ENCODE results near the gene SSBP2. TPM values are rescaled to one million over a fixed set of nuclear protein-coding genes. Genes with fewer than 3 reads are reported as not detected.
"Not testable (repeated sequence)": the region's sequence is repeated elsewhere in the genome, so short reads cannot be mapped to it uniquely, and the experiment has no call there.

The SSBP2 gene
- total RNA-seq, 1 donor from 2014 or later = 9.4 TPM

- DNase-seq (ENCODE audit: extremely low read depth, low read depth, low spot score) = no peak
Measured at GRCh38 chr5:81542242-81542641, 208.7 kb downstream of the SSBP2 start.

- DNase-seq (ENCODE audit: extremely low read depth, low read depth, low spot score) = no peak
Measured at GRCh38 chr5:81537905-81538547, 212.9 kb downstream of the SSBP2 start.

GRCh38 chr5:81534441-81534840 lies 216.5 kb downstream of the SSBP2 start:
- DNase-seq (ENCODE audit: extremely low read depth, low read depth, low spot score) = no peak

- DNase-seq (ENCODE audit: extremely low read depth, low read depth, low spot score) = no peak
Measured at GRCh38 chr5:81533629-81534405, 217.1 kb downstream of the SSBP2 start.

- DNase-seq (ENCODE audit: extremely low read depth, low read depth, low spot score) = no peak
Measured at GRCh38 chr5:81530919-81531318, 220.0 kb downstream of the SSBP2 start.

DNA sequence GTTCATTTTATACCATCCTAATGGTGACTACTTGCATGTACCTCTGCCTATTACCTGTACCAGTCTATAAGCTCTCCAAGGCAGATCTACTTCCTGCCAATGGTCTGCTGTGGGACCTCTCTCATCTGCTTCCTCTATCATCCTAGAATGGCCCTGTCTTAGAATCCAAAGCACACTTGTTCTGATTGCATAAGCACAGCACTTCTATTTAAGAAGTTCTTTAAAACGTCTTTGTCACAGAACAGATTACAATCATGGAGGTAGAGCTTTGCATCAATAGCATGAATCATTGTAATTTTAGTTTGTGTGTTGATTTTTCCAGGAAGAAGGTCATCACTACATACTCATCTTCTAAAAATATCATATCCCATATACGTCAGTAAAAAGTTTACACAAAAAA lies 225.2 kb downstream of the SSBP2 start:
- no peak for DNase-seq (ENCODE audit: extremely low read depth, low read depth, low spot score)

DNA sequence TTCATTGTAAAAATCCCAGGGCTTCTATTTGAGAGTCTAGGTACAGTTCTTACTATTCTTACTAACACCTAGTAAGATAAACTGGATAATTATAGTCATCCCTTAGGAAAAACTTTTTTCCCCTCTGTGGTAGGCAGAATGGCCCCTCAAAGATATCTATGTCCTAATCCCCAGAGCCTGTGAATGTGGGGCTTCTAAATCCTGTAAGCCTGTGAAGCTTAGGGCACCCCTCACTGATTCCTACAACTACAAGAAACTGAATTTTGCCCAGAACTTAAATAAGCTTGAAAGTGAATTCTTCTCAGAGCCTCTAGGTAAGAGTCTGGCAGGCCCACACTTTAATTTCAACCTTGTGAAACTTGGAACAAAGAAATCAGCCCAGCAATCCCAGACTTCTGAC lies 226.9 kb downstream of the SSBP2 start:
- DNase-seq (ENCODE audit: extremely low read depth, low read depth, low spot score) = no peak

GRCh38 chr5:81522571-81522970 lies 228.3 kb downstream of the SSBP2 start:
- no peak for DNase-seq (ENCODE audit: extremely low read depth, low read depth, low spot score)

DNA sequence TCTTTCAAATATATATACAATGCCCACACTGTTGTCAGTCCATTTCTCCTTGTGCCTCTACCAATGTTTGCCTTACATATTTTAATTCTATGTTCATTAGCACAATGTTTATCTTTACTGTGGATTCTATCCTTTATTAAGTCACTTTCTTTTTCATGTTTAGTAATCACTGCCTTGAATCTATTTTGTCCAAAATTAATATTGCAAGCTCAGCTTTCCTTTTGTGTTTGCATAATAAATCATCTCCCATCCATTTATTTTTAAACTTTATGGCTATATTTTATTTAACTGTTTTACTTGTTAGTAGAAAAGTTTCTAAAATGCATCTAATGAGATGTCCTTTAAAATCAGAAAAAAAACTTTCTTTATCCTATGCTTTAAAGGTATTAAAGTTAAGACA lies 230.1 kb downstream of the SSBP2 start:
- no peak for DNase-seq (ENCODE audit: extremely low read depth, low read depth, low spot score)

DNA sequence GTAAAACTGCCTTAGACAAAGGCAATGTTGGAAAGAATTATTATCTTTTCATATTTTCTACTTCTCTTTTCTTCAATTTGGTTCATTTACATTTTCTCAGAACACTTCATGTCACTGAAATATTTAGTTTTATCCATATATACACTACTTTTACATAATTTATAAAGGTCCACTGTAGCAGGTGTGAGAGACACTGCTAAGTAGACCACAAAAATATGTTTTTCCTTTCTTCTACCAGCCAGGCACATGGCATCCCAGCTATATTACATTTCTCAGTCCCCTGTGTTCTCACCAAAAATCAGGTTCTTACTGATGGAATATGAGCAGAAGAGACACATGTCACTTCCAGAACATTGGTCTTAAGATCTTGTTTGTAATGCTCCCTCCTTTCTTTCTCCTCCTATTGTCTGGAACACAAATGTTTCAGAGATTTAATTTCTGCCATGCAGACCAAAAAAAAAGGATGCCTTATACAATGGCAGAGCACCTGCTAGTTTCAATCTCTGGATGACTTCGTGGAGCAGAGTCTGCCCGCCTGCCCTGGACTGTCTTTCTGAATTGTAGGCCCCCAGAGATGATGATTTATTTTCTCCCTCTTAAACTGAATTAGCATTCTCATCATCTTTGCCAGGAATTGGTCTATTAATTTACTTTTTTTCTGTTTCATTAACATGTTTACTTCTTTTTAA lies 231.5 kb downstream of the SSBP2 start:
- DNase-seq (ENCODE audit: extremely low read depth, low read depth, low spot score) = no peak

- no peak for DNase-seq (ENCODE audit: extremely low read depth, low read depth, low spot score)
Measured at GRCh38 chr5:81517462-81517861, 233.4 kb downstream of the SSBP2 start.

DNA sequence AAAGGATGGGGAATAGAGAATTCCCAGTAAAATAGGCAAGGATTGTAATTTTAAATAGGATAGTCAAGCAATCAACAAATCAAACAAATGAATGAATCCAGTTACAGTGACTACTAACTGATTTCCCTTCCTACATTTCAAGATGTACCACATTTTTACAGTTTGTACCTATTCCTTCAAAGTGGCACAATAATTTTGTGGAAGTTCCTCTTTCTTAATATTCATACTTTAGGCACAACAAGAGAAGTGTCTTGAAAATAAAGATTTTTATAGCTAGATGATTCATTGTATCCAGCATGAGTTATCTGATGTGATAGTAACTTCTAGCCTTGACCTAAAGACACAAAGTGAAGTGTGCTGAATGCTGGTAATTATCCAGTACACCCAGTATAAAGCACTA lies 234.8 kb downstream of the SSBP2 start:
- no peak for DNase-seq (ENCODE audit: extremely low read depth, low read depth, low spot score)

DNA sequence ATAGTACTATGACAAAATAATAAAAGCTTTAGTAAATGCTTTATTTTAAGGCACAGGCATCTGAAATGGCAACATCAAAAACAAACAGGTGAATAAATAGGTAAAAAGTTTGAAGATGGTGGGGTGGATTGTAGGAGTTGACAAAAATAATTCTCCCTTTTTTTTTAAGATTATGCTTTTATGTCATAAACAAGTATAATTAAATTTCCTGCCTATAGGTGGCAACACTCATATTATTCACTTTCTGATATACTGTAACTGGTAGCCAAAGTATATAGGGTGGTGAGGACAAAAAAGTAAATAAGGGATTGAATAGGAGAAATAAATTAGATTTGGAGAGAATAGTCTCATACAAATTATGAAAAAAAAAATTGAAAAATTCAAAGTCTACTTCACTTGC lies 236.9 kb downstream of the SSBP2 start:
- DNase-seq (ENCODE audit: extremely low read depth, low read depth, low spot score) = peak; percentile 9

- DNase-seq (ENCODE audit: extremely low read depth, low read depth, low spot score) = no peak
Measured at GRCh38 chr5:81513473-81513872, 237.4 kb downstream of the SSBP2 start.

DNA sequence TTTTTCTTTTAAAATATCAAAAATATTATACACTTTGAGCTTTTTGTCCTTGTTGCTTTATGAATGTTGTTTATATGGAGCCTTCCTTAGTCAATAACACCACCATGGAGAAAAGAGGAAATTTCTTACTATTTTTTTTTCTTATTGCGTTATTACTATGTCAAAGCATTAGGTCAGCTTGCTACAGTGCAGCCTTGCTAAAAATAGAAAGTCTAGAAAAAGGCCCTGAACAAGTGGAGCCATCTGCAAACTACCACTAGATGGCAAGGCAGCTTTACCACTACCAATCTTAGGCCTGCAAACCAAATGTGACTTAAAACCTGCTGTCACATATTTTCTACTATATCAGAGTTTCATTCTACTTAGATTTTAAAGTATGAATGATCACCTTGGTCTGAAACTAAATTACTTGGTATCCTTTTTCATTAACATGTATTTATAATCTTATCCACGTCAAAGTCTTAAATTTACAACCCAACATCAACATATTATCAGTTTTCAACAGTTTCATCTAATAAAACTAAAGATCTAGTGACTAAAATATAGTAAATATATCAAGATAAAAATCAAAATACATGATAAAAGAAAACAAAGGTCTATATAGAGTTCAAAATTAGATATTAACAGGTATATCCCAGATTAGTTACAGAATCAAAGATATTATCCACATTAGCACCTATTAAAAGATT lies 243.9 kb downstream of the SSBP2 start:
- DNase-seq (ENCODE audit: extremely low read depth, low read depth, low spot score) = peak; percentile 85

DNA sequence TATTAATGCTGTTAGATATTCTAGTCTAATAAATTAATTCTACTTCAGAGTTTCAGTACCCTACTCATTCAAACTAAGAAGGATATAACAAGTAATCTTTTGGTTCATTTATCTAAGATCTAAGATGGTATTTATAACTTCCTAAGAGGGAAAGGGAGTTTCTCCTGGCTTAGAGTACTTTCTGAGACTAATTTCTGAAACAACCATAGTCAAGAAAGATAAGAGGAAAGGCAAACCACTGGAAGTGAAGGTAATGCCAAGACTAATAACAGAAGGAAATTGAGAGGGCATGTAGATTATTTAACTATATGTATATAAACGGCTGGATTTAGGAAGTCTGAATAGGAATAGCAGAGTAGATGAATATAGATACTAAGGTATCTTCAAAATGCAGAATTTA lies 244.5 kb downstream of the SSBP2 start:
- no peak for DNase-seq (ENCODE audit: extremely low read depth, low read depth, low spot score)

GRCh38 chr5:81505672-81506071 lies 245.2 kb downstream of the SSBP2 start:
- DNase-seq (ENCODE audit: extremely low read depth, low read depth, low spot score) = no peak

DNA sequence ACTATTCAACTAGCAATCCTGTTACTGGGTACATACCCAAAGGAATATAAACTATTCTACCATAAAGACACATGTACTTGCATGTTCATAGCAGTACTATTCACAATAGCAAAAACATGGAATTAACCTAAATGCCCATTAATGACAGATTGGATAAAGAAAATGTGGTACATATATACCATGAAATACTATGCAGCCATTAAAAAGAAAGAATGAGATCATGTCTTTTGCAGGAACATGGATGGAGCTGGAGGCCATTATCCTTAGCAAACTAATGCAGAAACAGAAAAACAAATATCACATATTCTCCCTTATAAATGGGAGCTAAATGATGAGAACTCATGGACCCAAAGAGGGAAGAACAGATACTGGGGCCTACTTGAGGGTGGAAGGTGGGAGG lies 247.3 kb downstream of the SSBP2 start:
- not testable (repeated sequence) for DNase-seq (ENCODE audit: extremely low read depth, low read depth, low spot score)

GRCh38 chr5:81495286-81495685 lies 255.6 kb downstream of the SSBP2 start:
- no peak for DNase-seq (ENCODE audit: extremely low read depth, low read depth, low spot score)

- no peak for DNase-seq (ENCODE audit: extremely low read depth, low read depth, low spot score)
Measured at GRCh38 chr5:81488862-81489261, 262.0 kb downstream of the SSBP2 start.

- DNase-seq (ENCODE audit: extremely low read depth, low read depth, low spot score) = no peak
Measured at GRCh38 chr5:81486711-81487110, 264.2 kb downstream of the SSBP2 start.

Data from glomerular endothelial cell (primary cell).